GM21390 (cell line): Measurements from ENCODE around the gene PMPCB.
A peak's percentile ranks its signal among the peaks of the same experiment; 100 is the strongest.

ENCODE experiments used
- ATAC-seq: cut with Tn5 transposase; IDR thresholded peaks from one replicate; pipeline ENCODE4 v1.9.1; 2021; ENCODE audit not compliant: unreplicated experiment

PMPCB gene

DNA sequence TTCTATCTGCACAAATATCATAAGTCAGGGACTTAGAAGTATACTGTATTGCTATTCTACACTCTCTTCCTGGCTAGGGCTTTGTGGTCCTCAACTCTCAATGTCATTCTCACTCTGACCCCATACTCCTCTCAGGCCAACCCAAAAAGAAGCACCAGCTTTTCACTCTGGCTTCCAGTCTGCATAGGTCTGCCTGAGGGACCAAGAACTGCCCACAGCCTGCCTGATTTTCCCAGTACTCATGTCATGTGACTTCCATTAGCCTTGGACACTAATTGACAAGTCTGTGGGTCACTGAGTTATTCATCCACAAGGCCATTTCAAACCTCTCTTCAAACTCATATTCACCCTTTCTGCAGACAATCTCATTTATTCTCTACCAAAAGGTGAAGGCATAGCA lies 19.8 kb downstream of the PMPCB start:
- ATAC-seq: no peak

DNA sequence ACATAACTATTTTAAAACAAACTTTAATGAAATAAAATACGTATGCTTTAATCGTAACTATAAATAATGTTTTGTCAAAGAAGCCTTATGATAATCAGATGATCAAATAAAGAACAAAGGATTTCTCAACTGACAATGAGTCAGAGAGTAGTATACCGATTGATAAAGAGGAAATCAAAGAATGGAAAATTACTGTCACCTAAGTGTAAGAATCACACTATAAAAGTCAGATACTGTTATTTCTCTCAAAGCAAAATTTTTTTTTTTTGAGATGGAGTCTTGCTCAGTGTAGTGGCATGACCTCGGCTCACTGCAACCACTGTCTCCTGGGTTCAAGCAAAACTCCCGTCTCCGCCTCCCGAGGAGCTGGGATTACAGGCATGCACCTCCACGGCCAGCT lies 28.5 kb downstream of the PMPCB start:
- ATAC-seq: no peak

DNA sequence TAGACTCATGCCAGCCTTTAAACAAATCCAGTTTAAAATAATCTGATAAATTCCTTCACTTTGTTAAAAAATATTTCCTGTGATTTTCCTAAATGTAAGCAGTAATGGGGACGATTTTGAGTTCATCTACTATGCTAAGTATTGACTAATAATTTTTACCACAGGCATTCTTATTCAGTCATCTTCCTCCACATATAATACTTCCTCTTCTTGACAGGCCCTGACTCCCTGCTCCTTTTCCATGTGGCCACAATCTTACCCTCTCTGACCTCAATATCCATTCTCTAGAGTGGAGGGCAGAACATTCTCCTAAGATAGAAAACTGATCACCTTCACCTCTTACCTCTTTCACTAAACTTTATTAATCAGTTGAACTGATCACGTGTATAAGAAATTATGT lies 39.5 kb downstream of the PMPCB start:
- ATAC-seq: no peak

DNA sequence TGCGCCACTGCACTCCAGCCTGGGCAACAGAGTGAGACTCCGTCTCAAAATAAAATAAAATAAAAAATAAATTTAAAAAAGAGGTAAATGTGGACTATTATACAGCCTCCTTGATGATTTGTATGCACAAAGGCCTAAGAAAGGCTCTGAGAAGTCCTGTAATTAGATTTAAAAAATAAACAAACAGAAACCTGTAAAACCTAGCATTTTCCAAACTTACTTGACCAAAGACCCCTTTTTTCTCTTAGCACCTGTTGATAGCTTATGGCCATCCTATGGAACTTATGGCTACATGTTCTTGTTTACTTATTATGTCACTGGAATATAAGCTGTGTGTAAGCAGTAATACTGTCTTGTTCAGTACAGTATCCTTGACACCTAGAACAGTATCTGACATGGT lies 41.6 kb downstream of the PMPCB start:
- no peak for ATAC-seq

GRCh38 chr7:103341466-103341865 lies 44.2 kb downstream of the PMPCB start:
- ATAC-seq: no peak

DNA sequence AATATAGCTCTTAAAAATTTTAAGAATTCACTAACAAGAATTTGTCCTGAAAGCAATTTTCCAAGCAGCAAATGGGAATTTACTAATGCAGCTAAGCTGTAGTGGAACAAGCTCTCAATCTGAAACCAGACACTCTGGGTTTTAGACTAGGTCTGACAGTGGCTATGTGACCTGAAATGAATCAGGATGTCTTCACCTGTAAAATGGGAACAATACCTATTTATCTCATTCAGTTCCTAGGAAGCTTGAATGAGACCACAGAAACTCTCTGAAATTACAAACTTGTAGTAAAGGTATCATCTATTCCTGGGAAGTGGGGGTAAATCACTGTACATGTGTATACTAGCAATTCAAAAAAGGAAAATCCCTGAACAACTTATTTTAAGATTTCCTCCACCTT lies 46.1 kb downstream of the PMPCB start:
- ATAC-seq: no peak

GRCh38 chr7:103343758-103344452 lies 46.7 kb downstream of the PMPCB start:
- peak; percentile 4 for ATAC-seq

DNA sequence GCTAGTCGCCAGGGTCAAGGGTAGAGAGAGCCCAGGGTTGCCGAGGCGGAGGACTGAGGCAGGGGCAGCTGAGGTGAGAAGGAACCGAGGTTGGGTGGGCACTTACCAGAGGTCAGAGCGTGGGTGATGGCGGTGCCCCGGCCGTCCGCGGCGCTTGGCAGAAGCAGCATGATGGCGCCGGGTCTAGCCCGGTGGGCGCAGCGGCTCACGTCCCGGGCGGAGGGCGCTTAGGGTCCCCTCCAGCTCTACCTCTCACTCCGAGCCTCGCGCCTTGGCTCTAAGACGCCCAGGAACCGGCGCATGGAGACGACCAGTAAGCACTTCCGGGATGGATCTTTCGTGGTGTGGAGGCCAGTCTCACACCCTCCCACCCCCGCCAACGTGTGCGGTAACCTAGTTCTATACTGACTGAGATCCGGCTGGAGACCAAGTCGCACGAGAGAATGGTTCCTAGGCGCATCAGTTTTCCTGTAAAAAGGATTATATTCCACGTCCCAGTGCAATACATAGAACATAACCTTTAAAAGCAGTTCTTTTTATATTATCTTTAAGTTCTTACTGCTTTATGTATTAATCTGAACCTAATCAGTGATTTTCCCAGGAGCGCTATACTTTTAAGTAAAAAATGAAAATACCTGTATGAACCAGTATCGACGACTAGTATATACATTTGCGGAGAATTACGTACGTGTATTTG lies 47.4 kb downstream of the PMPCB start, which contains the start of gene DNAJC2:
Gene DNAJC2 (minus strand): TSS at position 315 of the 697 bp plus-strand sequence. CDS start 145 bp downstream, at position 170.
- peak; percentile 74 for ATAC-seq

GRCh38 chr7:103346396-103346795 lies 49.2 kb downstream of the PMPCB start:
- no peak for ATAC-seq

- ATAC-seq: peak; percentile 72
Observed at GRCh38 chr7:103347507-103348267, 50.5 kb downstream of the PMPCB start, which contains the start of gene PSMC2. Gene PSMC2 (plus strand): TSS chr7:103347643. CDS start chr7:103347712, 69 bp downstream.

DNA sequence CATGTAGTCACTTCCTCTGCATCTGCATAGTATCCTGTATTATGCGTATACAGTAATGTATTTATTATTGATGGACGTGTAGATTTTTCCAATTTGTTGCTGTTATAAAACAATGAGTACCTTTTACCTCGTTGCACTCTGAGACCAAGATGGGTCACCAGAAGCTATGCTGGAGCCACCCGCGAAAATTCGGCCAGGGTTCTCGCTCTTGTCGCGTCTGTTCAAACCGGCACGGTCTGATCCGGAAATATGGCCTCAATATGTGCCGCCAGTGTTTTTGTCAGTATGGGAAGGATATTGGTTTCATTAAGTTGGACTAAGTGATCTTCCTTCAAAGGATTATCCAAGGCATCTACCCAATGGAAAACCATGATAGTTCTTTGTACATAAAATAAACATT lies 51.2 kb downstream of the PMPCB start:
- ATAC-seq: no peak

- no peak for ATAC-seq
Observed at GRCh38 chr7:103348959-103349358, 51.7 kb downstream of the PMPCB start.

DNA sequence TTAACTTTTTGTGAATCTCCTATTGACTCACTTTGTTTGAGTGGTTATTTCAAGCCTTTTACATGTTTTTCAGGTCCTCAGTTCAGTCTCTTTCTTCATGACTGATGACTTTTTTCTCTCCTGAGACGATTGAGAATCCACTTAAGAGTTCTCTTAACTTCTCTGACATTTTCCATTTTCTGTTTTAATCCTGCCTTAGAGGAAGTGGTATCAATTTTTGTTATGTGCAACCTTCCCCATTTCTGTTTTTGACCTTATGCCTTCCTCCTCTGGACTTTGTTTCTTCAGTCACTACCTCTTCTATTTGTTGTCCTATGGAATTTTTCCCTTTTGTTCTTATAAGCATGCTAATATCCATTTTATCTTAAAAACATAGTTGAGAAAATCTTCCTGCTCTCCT lies 52.6 kb downstream of the PMPCB start:
- ATAC-seq: no peak
